ENCODE results near the gene SCARB1. TPM values are rescaled to one million over a fixed set of nuclear protein-coding genes. Genes with fewer than 3 reads are reported as not detected.

Gene SCARB1
- total and polyA plus RNA-seq, 2 of the 13 experiments (the other 11 are each of a cell fraction or from before 2014, with no cell fraction given) = 63.4 to 160 TPM

DNA sequence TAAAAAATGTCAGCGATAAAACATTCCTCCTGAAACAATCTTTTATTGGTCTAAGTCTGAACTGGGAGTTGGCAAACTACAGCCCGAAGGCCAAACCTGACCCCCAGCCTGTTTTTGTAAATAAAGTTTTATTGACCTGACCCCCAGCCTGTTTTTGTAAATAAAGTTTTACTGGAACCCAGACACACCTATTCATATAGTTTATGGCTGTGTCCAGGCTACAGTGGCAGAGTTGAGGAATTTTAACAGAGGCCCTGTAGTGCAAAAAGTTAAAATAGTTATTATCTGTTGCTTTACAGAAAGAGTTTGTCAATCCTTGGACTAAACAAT lies 12.1 kb upstream of the SCARB1 start (continued):
- no peak for TF ChIP-seq CREB1 (IDR thresholded peaks at IDR 0.05)
- no peak for TF ChIP-seq CREB1 (CRISPR knock-in tag; IDR thresholded peaks at IDR 0.05)
- TF ChIP-seq SSRP1 (CRISPR knock-in tag; IDR thresholded peaks at IDR 0.05) = no peak
- TF ChIP-seq FOXJ3 (CRISPR knock-in tag; IDR thresholded peaks at IDR 0.05; ENCODE audit: borderline replicate concordance) = no peak
- no peak for TF ChIP-seq SIX1 (CRISPR knock-in tag; IDR thresholded peaks at IDR 0.05; ENCODE audit: borderline replicate concordance)

DNA sequence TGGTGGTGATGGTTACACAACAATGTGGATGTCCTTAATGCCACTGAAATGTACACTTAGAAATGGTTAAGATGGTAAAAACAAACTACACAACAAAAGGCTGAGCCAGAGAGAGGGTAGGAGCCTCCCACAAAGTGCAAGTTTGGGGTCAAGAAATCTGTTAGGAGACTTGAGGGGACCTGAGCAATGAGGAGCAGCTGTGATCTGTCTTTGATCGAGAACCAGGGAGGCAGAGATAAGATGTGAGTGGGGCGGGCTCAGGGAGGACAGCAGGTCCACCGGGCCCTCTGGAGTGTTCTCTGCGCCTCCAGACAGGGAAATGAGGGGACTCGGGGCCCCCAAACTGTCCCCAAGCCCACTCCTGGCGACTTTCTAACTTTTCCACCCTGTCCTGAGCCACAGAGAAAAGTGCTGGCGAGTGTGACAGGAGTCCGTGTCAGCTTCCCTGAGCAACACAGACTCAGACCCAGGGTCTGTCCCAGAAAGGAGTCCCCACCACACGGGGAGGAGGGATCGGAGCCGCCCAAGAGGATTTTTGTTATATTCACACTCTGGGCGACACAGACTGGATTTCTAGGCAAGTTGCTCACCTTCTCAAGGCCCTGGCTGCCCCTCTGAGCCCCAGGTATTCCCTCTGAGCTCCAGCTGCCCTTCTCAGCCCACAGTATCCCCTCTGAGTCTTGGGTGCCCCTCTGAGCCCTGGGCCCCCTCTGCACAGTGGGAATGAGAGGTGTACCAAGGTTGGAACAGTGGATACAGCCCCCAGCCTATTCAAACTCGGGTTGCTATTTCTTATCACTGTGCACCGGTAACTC lies 11.5 kb upstream of the SCARB1 start:
- intact Hi-C loops (cut with micrococcal nuclease; ENCODE audit: unreplicated experiment) (no loop called here), in situ Hi-C loops (cut with HindIII; ENCODE audit: extremely low pct_ligation_motif_present, low pct_unique_long_range_greater_than_20kb) (no loop called here)
- TF ChIP-seq ZNF883 (CRISPR knock-in tag; IDR thresholded peaks at IDR 0.05; ENCODE audit: not compliant biosample characterization) (no peak), POGZ (CRISPR knock-in tag; IDR thresholded peaks at IDR 0.05) (0 out of 2 replicates have a peak, but pooled peaks have one; percentile 24), ZNF879 (CRISPR knock-in tag; IDR thresholded peaks at IDR 0.05) (no peak), MAZ (IDR thresholded peaks at IDR 0.05; ENCODE audit: borderline replicate concordance, low read depth, low read length) (no peak), MAZ (CRISPR knock-in tag; IDR thresholded peaks at IDR 0.05; ENCODE audit: low read depth) (no peak), MZF1 (CRISPR knock-in tag; IDR thresholded peaks at IDR 0.05; ENCODE audit: borderline replicate concordance) (no peak), KLF6 (CRISPR knock-in tag; IDR thresholded peaks at IDR 0.05) (no peak), ZNF550 (CRISPR knock-in tag; IDR thresholded peaks at IDR 0.05; ENCODE audit: borderline replicate concordance) (no peak), ZNF292 (CRISPR knock-in tag; IDR thresholded peaks at IDR 0.05; ENCODE audit: borderline replicate concordance, low read depth) (no peak), ERF (CRISPR knock-in tag; IDR thresholded peaks at IDR 0.05) (no peak), FOXC1 (CRISPR knock-in tag; IDR thresholded peaks at IDR 0.05; ENCODE audit: borderline replicate concordance) (no peak), ZNF263 (CRISPR knock-in tag; IDR thresholded peaks at IDR 0.05) (0 out of 2 replicates have a peak, but pooled peaks have one; percentile 31), ZNF619 (CRISPR knock-in tag; IDR thresholded peaks at IDR 0.05) (no peak)
- TF ChIP-seq, protein P1, sequence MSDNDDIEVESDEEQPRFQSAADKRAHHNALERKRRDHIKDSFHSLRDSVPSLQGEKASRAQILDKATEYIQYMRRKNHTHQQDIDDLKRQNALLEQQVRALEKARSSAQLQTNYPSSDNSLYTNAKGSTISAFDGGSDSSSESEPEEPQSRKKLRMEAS (IDR thresholded peaks at IDR 0.05) = no peak
- TF ChIP-seq, protein P2, sequence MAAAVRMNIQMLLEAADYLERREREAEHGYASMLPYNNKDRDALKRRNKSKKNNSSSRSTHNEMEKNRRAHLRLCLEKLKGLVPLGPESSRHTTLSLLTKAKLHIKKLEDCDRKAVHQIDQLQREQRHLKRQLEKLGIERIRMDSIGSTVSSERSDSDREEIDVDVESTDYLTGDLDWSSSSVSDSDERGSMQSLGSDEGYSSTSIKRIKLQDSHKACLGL (CRISPR knock-in tag; IDR thresholded peaks at IDR 0.05) = no peak
- Histone ChIP-seq H3K9me3 (ENCODE audit: low read length) (no peaks in the 10 kb centered on the region), H3K4me3 (replicated peaks in 1 of 3; ENCODE audit: insufficient read depth in 1 of 3, low read depth in 2 of 3, low read length in 3 of 3) (peak overlapping the region in 1 of 3 experiments; percentile 6; a peak in 1 of 6 replicates), H3K36me3 (replicated peaks in 1 of 2; ENCODE audit: control insufficient read depth in 1 of 2, insufficient read depth in 2 of 2, low read length in 2 of 2) (no peaks in the 10 kb centered on the region), H3K27ac (ENCODE audit: extremely low read length, insufficient read depth, low read length) (peak overlapping the region; percentile 17), H3K9ac (ENCODE audit: insufficient read depth, low read depth, low read length) (peak overlapping the region; percentile 44; the same call in 1 of the 2 replicates), H3K79me2 (ENCODE audit: insufficient read depth, low read length) (no peaks in the 10 kb centered on the region), H3K4me2 (ENCODE audit: low read depth, low read length) (peak overlapping the region; percentile 54), H3K27me3 (ENCODE audit: control insufficient read depth in 1 of 2, insufficient read depth in 2 of 2, low read length in 2 of 2) (no peaks in the 10 kb centered on the region), H4K20me1 (ENCODE audit: insufficient read depth, low read length) (no peaks in the 10 kb centered on the region), H2AFZ (ENCODE audit: low read length) (no peak overlapping the region), H3K4me1 (ENCODE audit: insufficient read depth, low read length) (peaks cover 90% of the 10 kb centered on the region)
- no TSS peak for BruUV-seq (replicated peaks)
- 47% methylated on average over 4 of the region's 14 CpGs for WGBS (ENCODE audit: low lambda C conversion rate)
- DNase-seq (ENCODE audit: low spot score) = no peak
- FAIRE-seq = no peak
- ChIA-PET CTCF (ENCODE audit: low intra/inter-chr PET ratio, low total read pairs) (no interaction called here), POLR2A (no interaction called here)
- ATAC-seq = peak; percentile 10; the same call in 1 of the 3 replicates
